ENCODE data around the gene SH3GLB1.

DNA sequence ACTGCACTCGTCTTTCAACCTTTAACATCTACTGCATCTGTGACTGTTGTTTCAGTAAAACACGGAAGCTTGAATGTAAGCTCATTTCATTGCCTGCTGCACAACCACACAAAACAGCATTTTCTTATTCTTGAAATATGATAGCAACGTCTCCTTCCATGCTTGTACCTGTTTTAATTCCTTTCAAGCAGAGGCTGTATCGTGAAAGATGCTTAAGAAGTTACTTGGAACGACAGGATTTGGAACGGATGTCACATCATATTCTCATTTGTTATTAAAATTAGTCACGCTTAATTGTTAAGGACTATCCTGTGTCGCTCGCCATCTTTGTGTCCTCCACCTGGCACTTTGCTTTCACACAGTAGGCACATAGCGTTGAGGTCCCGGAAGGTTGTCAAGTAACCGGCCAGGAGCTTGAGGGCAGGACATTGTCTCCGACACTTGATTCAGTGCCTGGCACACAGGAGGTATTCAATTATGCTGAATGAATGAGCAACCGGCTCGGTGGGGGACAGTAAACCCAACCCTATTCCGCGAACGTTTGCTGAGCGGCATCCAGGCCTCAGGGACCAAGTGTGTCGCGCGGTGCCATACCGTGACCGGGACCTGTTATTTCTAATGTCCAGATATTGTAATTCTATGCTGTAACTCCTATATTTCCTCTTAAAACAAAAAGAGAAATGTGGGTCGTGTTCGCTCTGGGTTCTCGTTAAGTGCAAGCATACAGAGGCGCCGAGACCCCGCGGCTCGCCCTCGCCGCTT, 499 bp upstream of the SH3GLB1 start:
- TF ChIP-seq, protein P1, sequence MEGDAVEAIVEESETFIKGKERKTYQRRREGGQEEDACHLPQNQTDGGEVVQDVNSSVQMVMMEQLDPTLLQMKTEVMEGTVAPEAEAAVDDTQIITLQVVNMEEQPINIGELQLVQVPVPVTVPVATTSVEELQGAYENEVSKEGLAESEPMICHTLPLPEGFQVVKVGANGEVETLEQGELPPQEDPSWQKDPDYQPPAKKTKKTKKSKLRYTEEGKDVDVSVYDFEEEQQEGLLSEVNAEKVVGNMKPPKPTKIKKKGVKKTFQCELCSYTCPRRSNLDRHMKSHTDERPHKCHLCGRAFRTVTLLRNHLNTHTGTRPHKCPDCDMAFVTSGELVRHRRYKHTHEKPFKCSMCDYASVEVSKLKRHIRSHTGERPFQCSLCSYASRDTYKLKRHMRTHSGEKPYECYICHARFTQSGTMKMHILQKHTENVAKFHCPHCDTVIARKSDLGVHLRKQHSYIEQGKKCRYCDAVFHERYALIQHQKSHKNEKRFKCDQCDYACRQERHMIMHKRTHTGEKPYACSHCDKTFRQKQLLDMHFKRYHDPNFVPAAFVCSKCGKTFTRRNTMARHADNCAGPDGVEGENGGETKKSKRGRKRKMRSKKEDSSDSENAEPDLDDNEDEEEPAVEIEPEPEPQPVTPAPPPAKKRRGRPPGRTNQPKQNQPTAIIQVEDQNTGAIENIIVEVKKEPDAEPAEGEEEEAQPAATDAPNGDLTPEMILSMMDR (conservative IDR thresholded peaks at IDR 0.05; ENCODE audit: low read length): no peak
- TF ChIP-seq EZH2phosphoT487 (IDR thresholded peaks at IDR 0.05; ENCODE audit: borderline replicate concordance, low read depth, low read length): no peak
